Stimulated activated CD4-positive, alpha-beta T cell treated with anti-CD3 and anti-CD28 coated beads, Interleukin-2, amount 100 ng/mL, for 4 hours (primary cell): ENCODE measurements around the gene CCM2.

Experiments used
- DNase-seq: peaks from one replicate; pipeline ENCODE4 v3.0.0-alpha.2; 2020; ENCODE audit warnings: low read depth

The CCM2 gene

DNA sequence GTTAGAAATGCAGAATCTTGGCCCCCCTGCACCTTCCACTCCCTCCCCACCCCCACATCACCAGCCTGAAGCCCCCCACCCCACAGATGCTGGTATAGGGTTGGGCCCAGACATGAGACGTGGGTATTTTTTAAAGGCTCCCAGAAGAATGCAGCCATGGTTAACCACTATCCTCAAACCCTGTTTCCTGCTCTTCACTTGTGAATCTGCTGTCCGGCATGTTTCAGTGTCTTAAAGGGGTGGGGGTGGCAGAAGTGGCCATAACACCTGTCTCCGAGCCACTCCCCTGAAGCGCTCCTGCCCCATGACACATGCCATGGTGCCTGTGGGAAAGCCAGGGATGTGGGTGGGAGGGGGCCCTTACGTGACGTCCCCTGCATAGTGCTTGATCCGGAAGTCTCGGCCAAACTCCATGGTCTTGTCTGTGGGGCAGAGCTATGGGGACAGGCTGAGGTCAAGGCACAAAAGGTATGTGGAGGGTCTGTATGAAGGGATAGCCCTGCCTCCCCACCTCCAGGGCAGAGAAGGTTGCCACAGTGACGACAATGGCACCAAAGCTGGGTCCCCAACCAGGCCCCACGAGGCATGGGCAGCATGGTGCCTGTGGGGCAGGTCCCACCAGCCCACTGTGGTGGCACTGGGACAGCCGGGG is 30.8 kb upstream of the CCM2 start:
- DNase-seq, result no peak

DNA sequence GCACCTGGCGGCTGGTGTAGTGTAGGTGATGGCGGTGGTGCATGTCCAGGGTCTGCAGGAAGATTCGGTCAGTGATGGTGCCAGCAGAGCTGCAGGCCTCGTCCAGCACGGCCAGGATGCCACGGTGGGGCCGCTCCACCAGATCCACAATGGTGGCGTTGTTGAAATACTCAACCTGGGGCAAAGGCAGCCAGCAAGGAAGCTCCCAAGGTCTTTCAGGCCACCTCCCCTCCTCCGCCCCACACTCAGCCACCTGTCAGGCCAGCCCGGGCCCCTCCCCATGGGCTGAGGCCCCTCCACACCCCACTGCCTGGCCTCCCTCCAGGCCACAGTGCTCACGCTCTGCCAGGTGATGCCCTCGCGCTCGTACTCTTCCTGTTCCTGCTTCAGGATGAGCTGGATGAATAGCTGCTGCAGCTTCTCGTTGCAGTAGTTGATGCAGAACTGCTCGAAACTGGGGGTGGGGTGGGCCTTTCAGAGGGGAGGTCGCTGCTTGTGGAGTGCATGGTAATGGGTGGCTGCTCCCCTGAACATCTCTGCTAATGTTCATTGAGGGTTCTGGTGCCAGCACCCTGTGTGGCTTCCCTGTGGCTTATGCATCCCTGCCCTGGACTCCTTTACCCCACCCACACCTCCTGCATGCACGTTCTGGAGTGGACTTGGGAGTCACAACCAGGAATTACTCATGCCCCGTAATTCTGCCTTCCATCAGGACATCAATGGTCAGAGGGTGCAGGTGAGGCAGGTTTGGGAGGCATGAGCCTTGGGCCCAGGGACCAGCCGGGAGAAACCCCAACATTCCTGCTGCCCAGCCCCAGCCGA is 30.1 kb upstream of the CCM2 start:
- DNase-seq, result no peak

GRCh38 chr7:44970523-44971051 is 29.4 kb upstream of the CCM2 start:
- DNase-seq, result no peak

- no peak for DNase-seq
These were observed 28.7 kb upstream of the CCM2 start for GRCh38 chr7:44971188-44971901.

DNA sequence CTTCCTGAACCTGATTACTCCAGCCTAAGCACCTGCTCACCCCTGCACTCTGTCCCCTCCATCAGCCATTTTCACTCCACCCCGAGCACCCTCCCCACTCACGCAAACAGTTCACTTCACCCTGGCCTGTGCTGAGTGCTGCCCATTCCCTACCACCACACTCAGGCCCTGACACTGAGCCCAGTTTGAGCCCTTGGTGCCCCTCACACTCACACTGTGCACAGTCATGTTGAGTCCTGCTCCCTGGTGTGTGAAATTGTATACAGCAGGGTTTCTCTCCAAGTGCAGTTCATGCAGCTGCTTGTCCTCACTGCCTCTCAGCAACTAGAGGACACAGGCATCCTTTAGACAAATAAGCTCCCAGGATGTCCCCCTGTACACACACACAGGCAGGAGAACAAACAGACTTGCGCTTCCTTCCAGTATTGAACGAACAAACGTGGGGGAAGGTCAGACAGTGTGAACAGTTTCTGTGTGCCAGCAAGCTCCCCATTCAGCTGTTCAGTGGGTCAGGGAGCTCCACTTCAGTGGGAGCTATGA is 28.0 kb upstream of the CCM2 start:
- no peak for DNase-seq

DNA sequence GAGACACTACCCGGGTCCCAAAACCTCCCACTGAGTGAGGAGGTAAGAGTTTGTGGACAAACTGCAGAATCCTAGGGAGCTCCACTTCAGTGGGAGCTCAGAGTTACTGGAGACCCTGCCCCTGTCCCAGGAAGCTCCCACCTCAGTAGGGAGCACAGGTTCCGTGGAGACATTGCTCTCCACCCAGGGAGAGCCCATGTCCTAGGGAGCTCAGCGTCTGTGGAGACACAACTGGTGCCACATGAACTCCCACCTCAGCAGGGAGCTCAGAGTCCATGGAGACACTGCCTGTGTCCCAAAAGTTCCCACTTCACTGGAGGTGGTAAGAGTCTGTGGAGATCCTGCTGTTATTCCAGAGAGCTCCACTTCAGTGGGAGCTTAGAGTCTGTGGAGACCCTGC is 27.4 kb upstream of the CCM2 start:
- no peak for DNase-seq

- DNase-seq, result no peak
These were observed 26.2 kb upstream of the CCM2 start for GRCh38 chr7:44973610-44974401.

DNA sequence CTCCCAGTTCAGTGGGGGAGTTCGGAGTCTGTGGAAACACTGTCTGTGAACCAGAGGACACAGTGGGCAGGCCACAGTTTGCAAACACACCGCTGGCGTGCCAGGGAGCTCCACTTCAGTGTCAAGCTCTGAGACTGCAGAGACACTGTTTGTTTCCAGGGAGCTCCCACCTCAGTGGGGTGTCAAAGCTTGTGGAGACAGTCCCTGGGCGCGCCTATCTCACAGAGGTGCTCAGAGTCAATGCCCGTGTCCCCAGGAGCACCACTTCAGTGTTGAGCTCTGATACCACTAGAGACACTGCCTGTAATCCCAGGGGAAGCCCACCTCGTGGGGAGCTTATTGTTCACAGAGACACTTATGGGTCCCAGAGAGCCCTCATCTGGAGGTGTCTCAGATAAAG is 25.5 kb upstream of the CCM2 start:
- DNase-seq, result no peak

GRCh38 chr7:44975331-44976039 is 24.5 kb upstream of the CCM2 start:
- DNase-seq, result no peak

DNA sequence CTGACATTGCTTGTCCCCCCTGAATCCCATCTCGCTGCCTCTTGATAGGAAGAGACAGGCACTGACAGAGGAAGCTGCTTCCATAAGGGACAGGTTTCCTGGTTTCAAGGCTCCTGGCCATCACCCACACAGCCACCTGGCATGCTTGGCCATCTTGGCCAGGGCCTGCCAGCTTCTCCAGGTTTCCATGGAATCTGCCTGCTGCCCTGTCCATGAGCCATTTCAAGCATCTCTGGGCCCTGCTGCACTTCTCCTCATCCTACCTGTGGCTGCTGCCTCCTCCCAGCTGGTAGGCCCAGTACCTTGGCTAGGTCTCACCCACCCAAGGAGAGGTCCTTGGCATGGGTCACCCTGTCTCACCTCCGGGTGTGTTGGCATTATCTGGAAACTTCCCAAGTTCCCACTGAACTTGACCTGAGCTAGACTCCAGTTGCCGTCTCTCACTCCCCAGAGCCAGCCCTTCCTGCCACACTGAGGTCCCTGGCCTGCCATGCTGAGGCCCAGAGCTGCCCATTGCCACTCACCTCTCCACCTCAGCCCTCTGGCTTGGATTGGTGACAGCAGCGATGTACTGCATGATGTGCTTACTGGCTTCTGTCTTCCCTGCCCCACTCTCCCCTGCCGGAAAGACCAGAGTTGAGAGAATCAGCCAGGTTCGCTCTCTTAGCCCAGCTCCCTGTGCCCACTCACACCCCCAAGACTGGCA is 23.8 kb upstream of the CCM2 start:
- DNase-seq, result no peak

GRCh38 chr7:44976746-44977196 is 23.2 kb upstream of the CCM2 start:
- no peak for DNase-seq

- no peak for DNase-seq
These were observed 22.6 kb upstream of the CCM2 start for GRCh38 chr7:44977304-44977958.

DNA sequence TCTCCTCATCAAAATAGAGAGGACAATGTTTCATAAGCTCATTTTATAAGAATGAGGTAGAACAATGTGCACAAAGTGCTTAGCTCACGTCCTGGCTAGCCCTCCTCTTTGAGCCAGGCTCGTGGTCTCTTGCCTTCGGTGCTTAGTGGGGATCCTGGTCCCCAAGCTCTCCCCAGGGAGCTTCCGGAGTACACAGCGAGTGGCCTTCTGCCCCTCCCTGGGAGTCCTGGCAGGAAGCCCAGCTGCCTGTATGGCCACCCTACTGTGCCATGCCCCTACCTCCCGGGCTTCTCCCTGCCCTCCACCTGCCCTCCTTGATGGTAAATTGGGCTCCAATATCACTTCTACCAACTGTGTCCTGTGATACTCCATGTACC is 22.1 kb upstream of the CCM2 start:
- DNase-seq, result no peak

GRCh38 chr7:44978511-44979366 is 21.3 kb upstream of the CCM2 start, which contains the start of gene MYO1G:
Gene MYO1G (minus strand): TSS chr7:44979015. CDS start chr7:44978961, 54 bp downstream.
- peak; percentile 67 for DNase-seq

DNA sequence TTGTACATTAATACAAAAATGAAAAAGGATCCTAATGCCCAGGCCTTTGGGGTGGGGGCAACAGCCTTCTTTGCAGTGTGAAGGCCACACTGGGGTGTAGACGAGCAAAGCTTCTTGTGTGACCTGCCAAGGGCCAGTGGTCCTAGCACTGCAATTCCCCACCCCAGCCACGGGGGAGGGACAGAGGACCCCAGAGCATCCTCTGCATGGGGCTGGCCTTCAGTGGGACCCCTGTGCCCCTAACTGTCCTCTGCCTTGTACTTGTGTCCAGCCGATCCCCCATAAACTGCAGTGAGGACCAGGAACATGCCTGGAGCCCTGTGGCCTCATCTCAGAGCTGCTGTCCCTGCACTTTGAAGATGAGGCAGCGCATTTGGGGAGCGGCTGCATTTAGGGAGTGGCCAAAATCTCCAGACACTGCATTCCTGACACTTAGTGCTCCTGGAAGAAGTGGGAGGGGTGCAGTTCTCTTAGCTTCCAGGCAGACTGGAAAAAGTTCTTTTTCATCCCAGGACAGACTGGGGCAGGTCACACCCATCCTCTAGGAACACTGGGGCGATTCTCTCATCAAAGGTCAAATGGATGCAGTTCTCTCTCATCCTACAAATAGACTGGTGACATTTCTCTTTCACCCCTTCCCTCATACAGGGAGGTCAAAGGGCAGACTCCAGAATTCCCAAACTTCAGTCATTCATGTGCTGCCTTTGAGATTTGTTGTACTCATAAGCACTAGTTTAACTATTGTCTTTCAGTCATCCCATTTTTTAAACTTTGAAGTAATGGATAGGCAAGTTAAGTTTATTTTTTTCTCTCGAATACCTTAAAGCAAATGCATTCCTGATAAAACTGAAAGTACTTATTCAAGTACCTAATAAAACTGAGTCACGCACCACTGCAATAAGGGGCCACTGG is 20.3 kb upstream of the CCM2 start:
- DNase-seq, result no peak

- DNase-seq, result no peak
These were observed 19.5 kb upstream of the CCM2 start for GRCh38 chr7:44980393-44981034.

DNA sequence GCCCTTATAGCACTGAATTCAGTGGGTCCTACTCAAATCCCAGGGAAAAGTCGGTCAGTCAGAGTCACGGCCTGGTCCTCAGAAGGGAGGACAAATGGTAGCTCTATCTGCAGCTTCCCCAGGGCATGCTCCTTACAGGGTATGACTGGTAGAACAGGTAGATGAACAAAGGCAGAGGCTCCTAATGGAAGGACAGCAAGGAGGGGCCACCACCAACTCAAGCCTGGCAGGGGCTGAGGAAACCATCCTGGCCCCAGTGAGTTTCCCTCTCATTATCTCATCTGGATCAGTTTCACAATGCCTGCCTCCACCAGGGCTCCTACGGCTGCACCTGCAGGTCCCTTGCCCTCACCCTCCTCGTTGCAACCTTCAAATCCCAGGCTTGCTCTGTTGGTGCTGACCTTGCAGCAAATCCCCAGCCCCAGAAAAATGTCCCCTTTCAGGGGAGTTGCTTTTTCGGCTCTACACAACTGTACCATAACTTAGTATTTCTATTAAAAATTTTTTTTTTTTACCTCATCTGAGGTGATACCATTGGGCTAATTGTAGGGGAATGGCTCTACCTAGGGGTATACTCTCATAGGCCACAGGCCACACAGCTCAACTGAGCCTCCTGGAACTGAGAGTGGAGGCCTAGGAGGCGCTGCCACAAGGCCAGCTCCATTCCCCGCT is 18.8 kb upstream of the CCM2 start:
- DNase-seq, result no peak
